Adrenal gland (tissue), 5 donors: ENCODE measurements around the gene RNLS.

Experiments
- POLR2A ChIP-seq, 2 donors: fragments of 450-650 bp; IDR thresholded peaks; one replicate each; pipeline ENCODE4 v1.6.1; 2017; ENCODE audit warnings: antibody characterized with exemption in 2 of 2, mild to moderate bottlenecking in 2 of 2, moderate library complexity in 1 of 2
- TF ChIP-seq, protein P1 (sequence below), 6 experiments: fragments of 450-650 bp in 4 of 6; fragments of 200-600 bp in 2 of 6; sonication (generic) in 1 of 6; IDR thresholded peaks; 1 replicate in 5 of 6; 2 replicates in 1 of 6; pipeline versions ENCODE4 v1.5.1 to v1.8.0; 2016 to 2021; ENCODE audit warnings: antibody characterized with exemption in 6 of 6, mild to moderate bottlenecking in 2 of 6, moderate library complexity in 1 of 6
- donor health status: DM: no; HTN: no; CAD: no.

- TF ChIP-seq, protein P1, sequence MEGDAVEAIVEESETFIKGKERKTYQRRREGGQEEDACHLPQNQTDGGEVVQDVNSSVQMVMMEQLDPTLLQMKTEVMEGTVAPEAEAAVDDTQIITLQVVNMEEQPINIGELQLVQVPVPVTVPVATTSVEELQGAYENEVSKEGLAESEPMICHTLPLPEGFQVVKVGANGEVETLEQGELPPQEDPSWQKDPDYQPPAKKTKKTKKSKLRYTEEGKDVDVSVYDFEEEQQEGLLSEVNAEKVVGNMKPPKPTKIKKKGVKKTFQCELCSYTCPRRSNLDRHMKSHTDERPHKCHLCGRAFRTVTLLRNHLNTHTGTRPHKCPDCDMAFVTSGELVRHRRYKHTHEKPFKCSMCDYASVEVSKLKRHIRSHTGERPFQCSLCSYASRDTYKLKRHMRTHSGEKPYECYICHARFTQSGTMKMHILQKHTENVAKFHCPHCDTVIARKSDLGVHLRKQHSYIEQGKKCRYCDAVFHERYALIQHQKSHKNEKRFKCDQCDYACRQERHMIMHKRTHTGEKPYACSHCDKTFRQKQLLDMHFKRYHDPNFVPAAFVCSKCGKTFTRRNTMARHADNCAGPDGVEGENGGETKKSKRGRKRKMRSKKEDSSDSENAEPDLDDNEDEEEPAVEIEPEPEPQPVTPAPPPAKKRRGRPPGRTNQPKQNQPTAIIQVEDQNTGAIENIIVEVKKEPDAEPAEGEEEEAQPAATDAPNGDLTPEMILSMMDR (IDR thresholded peaks at IDR 0.05): no peak
- TF ChIP-seq POLR2A (IDR thresholded peaks at IDR 0.05): no peak
Measured at GRCh38 chr10:88409236-88409635, 173.9 kb downstream of the RNLS start.
